ENCODE results near the gene C1orf35. TPM values are rescaled to one million over a fixed set of nuclear protein-coding genes. Genes with fewer than 3 reads are reported as not detected.

Gene C1orf35
- 7.6 and 8.0 TPM in 2 replicates for total RNA-seq
- polyA plus RNA-seq: 4.8 and 7.0 TPM in 2 replicates
- polyA plus RNA-seq (2012): 8.5 and 15.4 TPM in 2 replicates
- polyA minus RNA-seq (ENCODE audit: low replicate concordance): 2.6 and 6.9 TPM in 2 replicates

DNA sequence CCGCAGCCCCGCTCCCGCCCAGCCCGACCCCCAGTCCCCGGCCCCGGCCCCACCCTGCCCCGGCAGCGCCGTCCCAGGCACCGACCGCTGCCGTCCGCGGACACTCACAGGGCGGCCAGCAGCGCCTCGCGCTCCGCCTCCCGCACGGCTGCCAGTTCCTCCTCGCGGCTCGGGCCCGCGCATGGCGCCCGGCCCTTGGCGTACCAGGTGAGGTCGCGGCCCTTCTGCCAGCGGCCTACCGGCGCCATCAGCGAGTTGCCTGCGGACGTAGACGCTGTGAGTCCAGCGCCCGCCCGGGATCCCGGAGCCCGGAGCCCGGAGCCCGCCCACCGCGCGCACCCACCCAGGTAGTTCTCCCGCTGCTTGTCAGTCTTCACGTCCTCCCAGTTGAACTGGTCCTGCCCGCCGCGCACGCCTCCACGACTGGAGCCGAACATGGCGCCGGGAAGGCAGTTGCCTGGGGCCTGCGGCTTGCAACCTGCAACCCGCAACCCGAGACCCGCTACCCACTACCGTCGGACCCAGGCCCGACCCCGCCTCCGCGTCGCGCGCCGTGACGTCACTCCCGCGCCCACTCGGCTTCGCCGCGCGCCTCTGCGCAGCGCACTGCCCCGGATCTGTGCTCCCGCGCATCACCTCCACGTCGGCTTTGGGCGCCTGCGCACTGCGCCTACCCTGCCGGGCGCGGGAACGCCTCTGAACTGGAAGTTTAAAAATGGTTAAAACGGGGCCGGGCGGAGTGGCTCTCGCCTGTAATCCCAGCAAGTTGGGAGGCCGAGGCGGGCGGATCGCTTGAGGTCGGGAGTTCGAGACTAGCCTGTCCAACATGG lies at the start of gene C1orf35:
Gene C1orf35 (minus strand): TSS at position 535 of the 830 bp plus-strand sequence. CDS start 98 bp downstream, at position 437.
- Histone ChIP-seq H3K27ac (ENCODE audit: insufficient read depth, low read length) (peak within 1 kb of the TSS; percentile 62), H3K27me3 (ENCODE audit: control insufficient read depth, insufficient read depth, low read length) (no peaks in the 10 kb centered on the region), H3K79me2 (ENCODE audit: control insufficient read depth, insufficient read depth, low read length) (peaks cover 33% of the 10 kb centered on the region), H3K4me3 (replicated peaks in 1 of 4; ENCODE audit: control extremely low read depth in 1 of 4, insufficient read depth in 1 of 4, low read depth in 3 of 4, low read length in 4 of 4) (peak within 1 kb of the TSS; percentile 59 to 93 (median 76)), H3K9ac (ENCODE audit: insufficient read depth, low read length) (peak within 1 kb of the TSS; percentile 74), H3K4me2 (ENCODE audit: extremely low read depth, insufficient read depth, low read length) (peak within 1 kb of the TSS; percentile 40), H3K4me1 (ENCODE audit: control insufficient read depth, extremely low read depth, insufficient read depth, low read length) (no peaks in the 10 kb centered on the region), H3K36me3 (ENCODE audit: control insufficient read depth, insufficient read depth, low read length) (peaks cover 34% of the 10 kb centered on the region), H3K9me3 (ENCODE audit: control insufficient read depth, insufficient read depth, low read depth, low read length) (no peaks in the 10 kb centered on the region), H4K20me1 (ENCODE audit: control insufficient read depth, extremely low read depth, insufficient read depth, low read length) (no peaks in the 10 kb centered on the region), H2AFZ (ENCODE audit: low read length) (peak within 1 kb of the TSS; percentile 79)
- no peak for TF ChIP-seq EZH2 (IDR thresholded peaks at IDR 0.05; ENCODE audit: low read length, missing control alignments)
- TF ChIP-seq, protein P1, sequence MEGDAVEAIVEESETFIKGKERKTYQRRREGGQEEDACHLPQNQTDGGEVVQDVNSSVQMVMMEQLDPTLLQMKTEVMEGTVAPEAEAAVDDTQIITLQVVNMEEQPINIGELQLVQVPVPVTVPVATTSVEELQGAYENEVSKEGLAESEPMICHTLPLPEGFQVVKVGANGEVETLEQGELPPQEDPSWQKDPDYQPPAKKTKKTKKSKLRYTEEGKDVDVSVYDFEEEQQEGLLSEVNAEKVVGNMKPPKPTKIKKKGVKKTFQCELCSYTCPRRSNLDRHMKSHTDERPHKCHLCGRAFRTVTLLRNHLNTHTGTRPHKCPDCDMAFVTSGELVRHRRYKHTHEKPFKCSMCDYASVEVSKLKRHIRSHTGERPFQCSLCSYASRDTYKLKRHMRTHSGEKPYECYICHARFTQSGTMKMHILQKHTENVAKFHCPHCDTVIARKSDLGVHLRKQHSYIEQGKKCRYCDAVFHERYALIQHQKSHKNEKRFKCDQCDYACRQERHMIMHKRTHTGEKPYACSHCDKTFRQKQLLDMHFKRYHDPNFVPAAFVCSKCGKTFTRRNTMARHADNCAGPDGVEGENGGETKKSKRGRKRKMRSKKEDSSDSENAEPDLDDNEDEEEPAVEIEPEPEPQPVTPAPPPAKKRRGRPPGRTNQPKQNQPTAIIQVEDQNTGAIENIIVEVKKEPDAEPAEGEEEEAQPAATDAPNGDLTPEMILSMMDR (conservative IDR thresholded peaks at IDR 0.05 in 1 of 2, IDR thresholded peaks at IDR 0.05 in 1 of 2; ENCODE audit: low read depth in 1 of 2, low read length in 2 of 2): no peak
- DNase-seq (ENCODE audit: low read depth in 2 of 2): peak; percentile 86 to 90

DNA sequence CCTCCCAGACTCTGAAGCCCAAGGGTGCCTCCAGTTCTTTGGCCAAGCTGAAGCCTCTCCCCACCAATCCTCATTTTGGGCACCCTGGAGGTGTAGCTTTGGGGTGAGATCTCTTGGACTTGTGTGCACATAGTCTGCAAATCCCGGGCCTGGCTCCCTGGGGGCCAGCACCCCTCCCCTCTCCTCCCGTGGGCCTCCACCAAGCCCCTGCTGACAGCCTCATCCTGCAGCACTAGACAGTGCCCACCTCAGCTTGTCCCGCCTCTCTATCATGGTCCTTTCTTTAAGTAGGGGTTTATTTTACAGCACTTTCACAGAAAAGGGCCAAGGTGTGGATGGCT lies 49.8 kb upstream of the C1orf35 start:
- TF ChIP-seq, protein P1 (conservative IDR thresholded peaks at IDR 0.05 in 1 of 2, IDR thresholded peaks at IDR 0.05 in 1 of 2; ENCODE audit: low read depth in 1 of 2, low read length in 2 of 2): no peak
- no peak for TF ChIP-seq EZH2 (IDR thresholded peaks at IDR 0.05; ENCODE audit: low read length, missing control alignments)
- peaks cover 4% of the 10 kb centered on the region for H3K36me3 ChIP-seq (ENCODE audit: control insufficient read depth, insufficient read depth, low read length)
- H3K27ac ChIP-seq (ENCODE audit: insufficient read depth, low read length): no peak overlapping the region
- no peak overlapping the region for H2AFZ ChIP-seq (ENCODE audit: low read length)
- no peak for DNase-seq (ENCODE audit: low read depth in 2 of 2)
- no peak overlapping the region for H3K9ac ChIP-seq (ENCODE audit: insufficient read depth, low read length)
- H3K9me3 ChIP-seq (ENCODE audit: control insufficient read depth, insufficient read depth, low read depth, low read length): no peaks in the 10 kb centered on the region
- no peaks in the 10 kb centered on the region for H3K27me3 ChIP-seq (ENCODE audit: control insufficient read depth, insufficient read depth, low read length)
- H3K4me2 ChIP-seq (ENCODE audit: extremely low read depth, insufficient read depth, low read length): no peak overlapping the region
- H3K79me2 ChIP-seq (ENCODE audit: control insufficient read depth, insufficient read depth, low read length): peaks cover 10% of the 10 kb centered on the region
- peaks cover 34% of the 10 kb centered on the region for H3K4me1 ChIP-seq (ENCODE audit: control insufficient read depth, extremely low read depth, insufficient read depth, low read length)
- no peaks in the 10 kb centered on the region for H4K20me1 ChIP-seq (ENCODE audit: control insufficient read depth, extremely low read depth, insufficient read depth, low read length)
- no peak overlapping the region for H3K4me3 ChIP-seq (replicated peaks in 1 of 4; ENCODE audit: control extremely low read depth in 1 of 4, insufficient read depth in 1 of 4, low read depth in 3 of 4, low read length in 4 of 4)

DNA sequence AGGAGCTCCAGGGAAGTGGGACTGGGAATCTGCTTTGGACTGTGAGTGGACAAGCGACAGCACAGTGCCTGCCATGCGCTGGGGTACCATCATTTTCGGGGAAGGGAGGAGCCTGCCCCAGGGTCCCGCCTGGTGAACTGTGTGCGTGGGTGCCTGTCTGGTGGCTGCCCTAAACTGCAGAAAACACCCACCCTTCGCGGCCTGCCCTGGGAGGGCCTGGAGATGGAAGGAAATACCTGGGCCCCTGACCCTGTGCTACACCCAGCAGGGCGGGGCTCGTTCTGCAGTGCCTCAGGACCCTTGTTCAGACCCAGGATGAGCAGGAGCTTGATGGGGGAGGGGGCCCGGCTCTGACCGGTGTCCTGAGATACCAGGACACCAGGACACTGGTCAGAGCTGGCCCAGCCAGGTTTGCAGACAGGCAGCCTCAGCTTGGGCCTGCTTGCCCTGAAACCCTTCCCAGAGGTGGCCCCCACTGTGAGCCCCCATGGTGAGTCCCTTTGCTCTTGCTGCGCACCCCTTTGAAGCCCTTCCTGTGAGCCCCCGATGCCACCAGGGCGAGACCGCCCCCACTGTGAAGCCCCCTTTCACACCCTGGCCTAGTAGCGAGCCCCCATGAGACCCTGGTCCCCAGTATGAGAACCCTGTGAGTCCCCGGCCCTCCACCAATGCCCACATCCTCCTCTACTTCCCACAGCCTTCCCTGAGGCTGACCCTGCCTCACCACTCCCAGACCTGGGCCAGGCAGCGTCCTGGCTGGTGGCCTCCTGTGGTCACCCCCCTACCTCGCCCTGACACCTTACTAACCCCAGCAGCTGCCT lies 49.2 kb upstream of the C1orf35 start:
- Histone ChIP-seq H3K27ac (ENCODE audit: insufficient read depth, low read length) (no peak overlapping the region), H2AFZ (ENCODE audit: low read length) (no peak overlapping the region), H3K9ac (ENCODE audit: insufficient read depth, low read length) (no peak overlapping the region), H3K4me3 (replicated peaks in 1 of 4; ENCODE audit: control extremely low read depth in 1 of 4, insufficient read depth in 1 of 4, low read depth in 3 of 4, low read length in 4 of 4) (no peak overlapping the region), H3K4me2 (ENCODE audit: extremely low read depth, insufficient read depth, low read length) (no peak overlapping the region), H3K79me2 (ENCODE audit: control insufficient read depth, insufficient read depth, low read length) (peaks cover 15% of the 10 kb centered on the region), H3K9me3 (ENCODE audit: control insufficient read depth, insufficient read depth, low read depth, low read length) (no peaks in the 10 kb centered on the region), H3K27me3 (ENCODE audit: control insufficient read depth, insufficient read depth, low read length) (no peaks in the 10 kb centered on the region), H3K36me3 (ENCODE audit: control insufficient read depth, insufficient read depth, low read length) (peaks cover 5% of the 10 kb centered on the region), H4K20me1 (ENCODE audit: control insufficient read depth, extremely low read depth, insufficient read depth, low read length) (no peaks in the 10 kb centered on the region), H3K4me1 (ENCODE audit: control insufficient read depth, extremely low read depth, insufficient read depth, low read length) (peaks cover 34% of the 10 kb centered on the region)
- no peak for DNase-seq (ENCODE audit: low read depth in 2 of 2)
- TF ChIP-seq EZH2 (IDR thresholded peaks at IDR 0.05; ENCODE audit: low read length, missing control alignments): no peak
- TF ChIP-seq, protein P1 (conservative IDR thresholded peaks at IDR 0.05 in 1 of 2, IDR thresholded peaks at IDR 0.05 in 1 of 2; ENCODE audit: low read depth in 1 of 2, low read length in 2 of 2): no peak
